Ecto neural progenitor cell (in vitro differentiated cells): ENCODE measurements around the gene HMCN1.
A peak's percentile ranks its signal among the peaks of the same experiment; 100 is the strongest.

Experiments used
- DNase-seq: peaks from one replicate; pipeline ENCODE4 v3.0.0-alpha.2; 2018; ENCODE audit warnings: low spot score

The HMCN1 gene

GRCh38 chr1:185733818-185734735 lies at the start of gene HMCN1:
Gene HMCN1 (plus strand): TSS chr1:185734391. CDS start chr1:185734780, 389 bp downstream.
- peak; percentile 91 for DNase-seq

DNA sequence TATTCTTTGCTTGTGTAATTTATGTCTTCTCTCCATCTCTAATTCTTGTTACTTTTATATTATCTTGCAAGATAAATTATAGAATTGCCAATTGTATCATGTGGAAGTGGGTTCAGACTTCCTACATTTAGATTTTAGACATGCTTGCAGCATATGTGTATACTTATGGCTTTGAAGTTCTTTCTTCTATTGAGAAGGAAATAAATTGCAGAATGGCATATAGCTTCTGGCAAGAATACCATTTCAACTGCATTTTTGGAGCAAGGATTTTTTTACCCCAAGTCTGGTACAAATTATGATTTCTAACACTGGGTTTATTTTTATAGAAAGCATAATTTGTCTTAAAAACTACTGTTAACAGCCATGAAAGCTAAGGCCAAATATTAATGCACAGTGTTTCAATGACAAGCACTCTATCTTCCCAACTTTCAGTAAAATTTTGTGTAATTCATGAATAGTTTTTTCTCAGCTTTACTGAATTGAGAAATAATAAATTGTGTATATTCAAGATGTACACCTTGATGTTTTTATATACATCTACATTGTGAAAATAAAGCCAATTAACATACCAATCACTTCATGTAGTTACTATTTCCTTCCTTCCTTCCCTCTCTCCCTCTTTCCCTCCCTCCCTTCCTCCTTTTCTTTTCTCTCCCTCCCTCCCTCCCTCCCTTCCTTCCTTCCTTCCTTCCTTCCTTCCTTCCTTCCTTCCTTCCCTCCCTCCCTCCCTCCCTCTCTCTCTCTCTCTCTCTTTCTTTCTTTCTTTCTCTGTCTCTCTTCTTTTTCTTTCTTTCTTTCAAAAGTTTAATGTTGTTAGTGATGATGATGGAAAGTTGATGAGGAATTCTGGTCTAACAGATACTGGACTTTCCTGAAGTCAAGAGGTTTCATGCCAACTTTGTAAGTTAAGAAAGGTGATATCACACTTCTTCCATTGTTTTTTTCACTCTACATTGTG lies 47.1 kb upstream of the HMCN1 start:
- DNase-seq = no peak

GRCh38 chr1:185690527-185690926 lies 43.7 kb upstream of the HMCN1 start:
- DNase-seq = no peak

DNA sequence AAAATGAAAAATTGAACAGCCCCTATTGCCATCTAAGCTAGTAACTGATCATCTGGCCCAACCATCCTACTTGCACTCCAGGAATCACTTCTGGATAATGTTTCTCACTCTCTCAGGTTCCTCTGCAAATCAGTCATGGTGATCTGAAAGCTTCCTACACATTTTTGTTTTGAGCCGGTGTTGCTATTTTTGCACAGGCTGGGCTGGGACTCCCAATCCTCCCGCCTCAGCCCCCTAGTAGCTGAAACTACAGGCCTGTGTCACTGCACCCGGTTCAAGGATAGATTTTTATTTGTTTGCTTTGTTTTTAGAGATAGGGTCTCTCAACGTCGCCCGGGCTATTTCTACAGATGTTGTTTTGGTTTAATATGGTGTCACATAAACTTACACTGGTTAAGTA lies 40.5 kb upstream of the HMCN1 start:
- no peak for DNase-seq

- no peak for DNase-seq
These were observed 40.1 kb upstream of the HMCN1 start for GRCh38 chr1:185694081-185694480.

DNA sequence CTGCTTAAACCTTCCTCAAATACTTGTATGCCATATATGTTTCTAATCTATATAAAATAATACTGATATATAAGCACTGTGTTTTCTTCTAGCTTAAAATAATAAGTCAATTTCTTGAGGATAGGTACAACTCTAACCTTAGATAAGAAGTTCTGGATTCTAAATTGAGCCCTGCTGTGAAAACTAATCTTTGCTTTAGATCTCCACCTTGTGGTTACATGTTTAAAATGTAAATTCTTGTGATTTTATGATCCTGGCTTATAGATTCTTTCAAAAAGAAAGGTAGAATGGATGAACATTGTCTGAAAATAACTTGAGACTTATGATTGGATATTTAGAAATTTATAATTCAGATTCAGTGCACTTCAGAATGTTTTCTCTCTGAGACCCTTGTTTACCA lies 38.9 kb upstream of the HMCN1 start:
- DNase-seq = no peak

- no peak for DNase-seq
These were observed 37.6 kb upstream of the HMCN1 start for GRCh38 chr1:185696422-185697150.

DNA sequence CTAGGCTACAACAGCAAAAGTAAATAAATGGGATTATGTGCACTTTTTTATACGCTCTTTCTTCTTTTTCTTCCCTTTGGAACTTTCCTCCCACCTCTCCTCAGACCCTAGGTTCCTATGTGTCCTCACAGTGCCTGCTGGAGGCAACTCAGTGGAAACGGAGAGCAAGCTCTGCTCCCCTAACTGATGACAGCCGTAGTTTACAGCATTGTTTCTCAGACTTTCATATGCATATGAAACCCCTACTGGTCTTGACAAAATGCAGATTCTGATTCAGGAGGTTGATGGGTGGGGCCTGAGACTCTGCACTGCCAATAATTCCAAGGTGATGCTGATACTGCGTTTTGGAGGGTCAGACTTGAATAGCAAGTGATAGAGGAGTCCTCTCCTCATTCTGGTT lies 34.3 kb upstream of the HMCN1 start:
- no peak for DNase-seq

- no peak for DNase-seq
These were observed 32.5 kb upstream of the HMCN1 start for GRCh38 chr1:185701650-185702049.

DNA sequence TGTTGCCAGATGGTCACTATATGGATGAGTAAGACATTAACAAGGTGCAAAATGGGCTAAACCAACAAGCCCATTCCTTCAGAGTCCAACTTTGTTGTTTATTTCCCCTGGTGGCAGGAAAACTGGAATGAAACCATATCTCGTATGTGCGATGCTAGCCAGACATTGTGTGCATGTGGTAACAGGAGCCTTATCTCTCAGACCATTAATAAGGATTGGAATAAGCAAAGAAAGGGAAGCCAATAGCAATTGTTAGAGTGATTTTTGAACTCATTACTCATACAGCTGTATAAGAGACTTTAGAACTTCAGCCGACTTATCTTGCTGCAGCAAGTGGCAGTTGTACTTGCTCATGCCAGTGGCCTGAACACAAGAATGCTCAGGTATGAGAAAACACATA lies 30.0 kb upstream of the HMCN1 start:
- no peak for DNase-seq

GRCh38 chr1:185716095-185716494 lies 18.1 kb upstream of the HMCN1 start:
- DNase-seq = no peak

DNA sequence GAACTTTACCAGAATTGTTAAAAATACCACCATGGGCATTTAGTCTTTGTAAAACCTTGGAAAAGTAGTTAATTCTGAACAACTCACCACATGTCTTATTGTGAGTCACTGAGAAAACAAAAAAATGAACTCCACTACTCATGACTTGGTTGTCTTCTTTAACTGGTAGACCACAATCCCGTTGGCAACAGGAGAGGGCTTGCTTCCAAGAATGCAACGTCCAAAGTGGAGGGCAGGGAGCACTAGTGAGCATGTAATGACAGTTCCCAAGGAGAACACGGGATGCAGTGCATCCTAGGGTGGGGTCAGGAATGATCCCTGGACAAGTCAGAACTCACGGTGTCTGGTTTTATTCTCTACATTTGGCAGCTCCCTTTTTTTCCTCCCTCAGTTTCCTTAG lies 15.2 kb upstream of the HMCN1 start:
- DNase-seq = no peak

GRCh38 chr1:185720633-185721272 lies 13.4 kb upstream of the HMCN1 start:
- DNase-seq = no peak

DNA sequence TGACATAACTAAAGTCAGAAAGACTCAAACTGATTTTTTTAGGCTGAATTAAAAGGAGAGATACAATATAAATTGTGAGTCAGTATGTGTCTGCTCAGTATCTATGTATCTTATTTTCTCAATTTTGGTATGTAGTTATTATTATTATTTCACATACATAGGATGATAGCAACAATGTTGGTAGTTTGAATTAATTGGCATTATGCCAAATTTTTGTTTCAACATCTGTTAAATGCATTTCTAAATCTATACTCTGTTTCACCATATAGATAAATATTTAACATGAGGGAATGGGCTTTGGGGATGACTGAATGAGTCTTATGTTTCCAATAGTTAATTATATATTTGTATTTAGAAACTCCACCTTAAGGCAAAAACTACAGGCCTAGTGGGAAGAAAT lies 12.6 kb upstream of the HMCN1 start:
- DNase-seq = no peak

- DNase-seq = no peak
These were observed 12.1 kb upstream of the HMCN1 start for GRCh38 chr1:185722098-185722497.

GRCh38 chr1:185727726-185728125 lies 6.5 kb upstream of the HMCN1 start:
- no peak for DNase-seq

- no peak for DNase-seq
These were observed 2.7 kb upstream of the HMCN1 start for GRCh38 chr1:185731446-185731845.

GRCh38 chr1:185732951-185733350 lies 1.2 kb upstream of the HMCN1 start:
- no peak for DNase-seq

DNA sequence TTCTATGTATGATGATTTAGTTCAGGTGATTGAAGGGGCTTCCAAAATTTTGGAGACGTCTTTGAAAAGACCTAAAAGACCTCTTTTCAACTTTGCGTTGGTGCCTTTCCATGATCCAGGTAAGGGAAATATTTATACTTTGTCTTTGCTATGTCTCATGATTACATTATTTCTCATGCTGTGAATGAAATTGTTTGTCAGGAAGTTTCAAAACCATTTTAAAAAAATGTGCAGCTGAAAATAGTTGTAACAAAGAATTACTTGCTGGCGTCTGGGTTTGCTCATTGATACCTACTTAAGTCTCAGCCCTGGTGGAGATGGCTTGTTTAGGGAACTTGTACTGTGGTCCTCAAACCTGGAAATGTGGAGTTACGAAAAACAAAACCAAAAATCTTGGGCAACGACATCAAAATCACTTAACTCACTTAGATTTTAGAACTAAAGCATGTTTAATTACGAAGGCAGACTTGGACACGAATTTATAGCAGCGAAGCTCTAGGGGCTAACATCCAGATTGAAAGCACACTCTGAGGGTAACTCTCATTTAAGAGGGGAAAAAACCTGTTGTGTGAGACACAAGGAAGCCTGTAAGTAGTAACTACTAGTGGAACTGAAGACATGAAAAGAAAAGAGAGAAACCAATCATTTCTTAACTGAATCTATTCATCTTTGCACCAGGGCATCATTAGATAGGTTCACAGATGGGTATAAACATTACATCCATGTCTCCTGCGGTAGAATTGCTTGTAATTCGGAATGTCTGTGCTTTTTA lies 924 bp downstream of the HMCN1 start:
- DNase-seq = no peak

DNA sequence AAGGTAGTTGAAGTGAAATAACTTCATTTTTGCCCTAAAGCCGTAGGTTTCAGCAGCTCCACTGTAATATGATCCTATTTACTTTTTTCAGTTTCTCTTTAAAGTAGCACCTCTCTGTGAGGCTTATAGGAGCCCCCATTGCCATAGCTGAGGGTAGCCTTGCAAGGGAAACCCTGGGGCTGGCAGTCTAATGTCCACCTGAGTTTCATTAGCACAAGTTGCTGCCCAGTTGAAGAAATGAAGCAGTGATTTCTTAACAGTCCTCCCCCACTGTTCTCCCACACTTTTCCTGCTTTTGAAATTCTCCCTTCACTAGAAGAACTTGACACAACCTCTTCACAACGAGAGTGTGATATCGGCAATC lies 1.5 kb downstream of the HMCN1 start:
- DNase-seq = no peak

- no peak for DNase-seq
These were observed 5.8 kb downstream of the HMCN1 start for GRCh38 chr1:185739967-185740366.
